PC-9 (cell line): Measurements from ENCODE around the gene SP2. TPM values are rescaled to one million over a fixed set of nuclear protein-coding genes. Genes with fewer than 3 reads are reported as not detected.

Source experiments
- BruUV-seq: library from RNA; stranded (reverse); fragments of 400-500 nt; replicated peaks from 2 replicates; lab custom pipeline; 2021; lab: Mats Ljungman, UMichigan
- CTCF ChIA-PET: fragments of 300-600 bp; sonication (Branson Sonifier 250); formaldehyde crosslinking; loops from one replicate; lab custom pipeline; 2022; ENCODE audit warnings: antibody characterized with exemption; lab: Charles Lee
- POLR2A ChIA-PET: fragments of 300-600 bp; sonication (Branson Sonifier 250); formaldehyde crosslinking; loops from one replicate; lab custom pipeline; 2022; ENCODE audit warnings: antibody characterized with exemption; ENCODE audit not compliant: unreplicated experiment; lab: Charles Lee
- DNase-seq, 2 experiments: peaks; one replicate each; pipeline versions ENCODE4 v3.0.0 to v3.0.0-alpha.2; 2015 to 2022; ENCODE audit warnings: mixed read lengths in 1 of 2
- H2AFZ ChIP-seq: fragments of 200-600 bp; sonication (generic); 2 replicates; pipeline ENCODE4 v1.8.1; 2017; ENCODE audit warnings: antibody characterized with exemption
- H3F3A ChIP-seq: fragments of 200-600 bp; sonication (generic); 2 replicates; pipeline ENCODE4 v1.8.1; 2017; ENCODE audit warnings: antibody characterized with exemption, mild to moderate bottlenecking, low read depth; ENCODE audit not compliant: insufficient read depth
- H3K27ac ChIP-seq: fragments of 200-600 bp; sonication (generic); 2 replicates; pipeline ENCODE4 v1.6.1; 2016; ENCODE audit warnings: mixed run types
- H3K27me3 ChIP-seq: fragments of 200-600 bp; sonication (generic); 2 replicates; pipeline ENCODE4 v1.6.1; 2016; ENCODE audit warnings: low read depth, mixed run types; ENCODE audit not compliant: insufficient read depth
- H3K36me3 ChIP-seq: fragments of 200-600 bp; sonication (generic); 2 replicates; pipeline ENCODE4 v1.6.1; 2016; ENCODE audit warnings: low read depth, mixed run types
- H3K4me1 ChIP-seq: fragments of 200-600 bp; sonication (generic); replicated peaks from 2 replicates; pipeline ENCODE4 v1.6.1; 2016; ENCODE audit warnings: mixed run types; ENCODE audit not compliant: insufficient read depth
- H3K4me2 ChIP-seq: fragments of 200-600 bp; sonication (generic); 2 replicates; pipeline ENCODE4 v1.6.1; 2017; ENCODE audit warnings: mixed run types
- H3K4me3 ChIP-seq: fragments of 200-600 bp; sonication (generic); 2 replicates; pipeline ENCODE4 v1.6.1; 2016; ENCODE audit warnings: mixed run types
- H3K79me2 ChIP-seq: fragments of 200-600 bp; sonication (generic); 2 replicates; pipeline ENCODE4 v1.6.1; 2017; ENCODE audit warnings: low read depth, mixed run types
- H3K9me2 ChIP-seq: fragments of 200-600 bp; sonication (generic); 2 replicates; pipeline ENCODE4 v1.8.1; 2017; ENCODE audit warnings: mild to moderate bottlenecking; ENCODE audit not compliant: insufficient read depth
- H3K9me3 ChIP-seq: fragments of 200-600 bp; sonication (generic); 2 replicates; pipeline ENCODE4 v1.8.1; 2016; ENCODE audit warnings: low read depth; ENCODE audit not compliant: insufficient read depth
- H4K20me1 ChIP-seq: fragments of 200-600 bp; sonication (generic); 2 replicates; pipeline ENCODE4 v1.8.1; 2017; ENCODE audit not compliant: insufficient read depth
- CTCF ChIP-seq: fragments of 200-600 bp; sonication (generic); conservative IDR thresholded peaks from 2 replicates; pipeline ENCODE4 v1.6.1; 2017; ENCODE audit warnings: mixed run types, antibody characterized with exemption, mild to moderate bottlenecking, moderate library complexity
- EZH2 ChIP-seq: fragments of 200-600 bp; sonication (generic); IDR thresholded peaks from 2 replicates; pipeline ENCODE4 v1.8.0; 2017; ENCODE audit warnings: antibody characterized with exemption, low read depth
- intact Hi-C: fragments of 100-400 bp; cut with micrococcal nuclease; formaldehyde crosslinking; loops from one replicate; pipeline ENCODE4 v1.10.0; 2022; ENCODE audit not compliant: unreplicated experiment
- total RNA-seq: library from RNA; stranded (reverse); gene quantifications from 2 replicates; pipeline ENCODE4 v1.2.3, GENCODE V29; 2021

Gene SP2
- total RNA-seq, 1 experiment from 2014 or later: 18.0 TPM

- Histone ChIP-seq H3K4me2 (peak within 1 kb of the TSS; percentile 88), H3K4me3 (peak within 1 kb of the TSS; percentile 72), H3K4me1 (peaks cover 33% of the 10 kb centered on the region), H2AFZ (peak within 1 kb of the TSS; percentile 80), H3K79me2 (peaks cover 49% of the 10 kb centered on the region), H3K27ac (peak within 1 kb of the TSS; percentile 55), H3K27me3 (no peaks in the 10 kb centered on the region), H3K9me3 (no peaks in the 10 kb centered on the region), H3K36me3 (peaks cover 8% of the 10 kb centered on the region; the same call in 1 of the 2 replicates), H3K9me2 (no peaks in the 10 kb centered on the region), H3F3A (peaks cover 9% of the 10 kb centered on the region; the same call in 1 of the 2 replicates), H4K20me1 (peaks cover 8% of the 10 kb centered on the region; the same call in 1 of the 2 replicates)
- no TSS peak for BruUV-seq
- intact Hi-C loops: loop anchor here (1.0 kb wide), 1 partner anchor 34 kb away; no protein-coding TSS in a partner anchor
- ChIA-PET CTCF (interaction anchor here (0.7 to 1.7 kb wide), 2 partner anchors 39 to 120 kb away, joined by 5 to 6 read pairs; partner anchors contain the start of gene CDK5RAP3), POLR2A (interaction anchor here (0.5 to 0.9 kb wide), 4 partner anchors 12 to 34 kb away, joined by 3 to 5 read pairs (median 4); no protein-coding TSS in a partner anchor)
- peak; percentile 86 to 88 for DNase-seq
- TF ChIP-seq CTCF (no peak; the same call in 1 of the 2 replicates), EZH2 (no peak)
Measured at GRCh38 chr17:47850692-47851573, 45.1 kb upstream of the SP2 start, which contains the start of gene SP6. SP6 (minus strand) TSS chr17:47851163; CDS start chr17:47848429, 2,734 bp downstream.

GRCh38 chr17:47851764-47852112 is 44.3 kb upstream of the SP2 start:
- no TSS peak for BruUV-seq
- POLR2A ChIA-PET: interaction anchor here (0.6 kb wide), 1 partner anchor 32 kb away, joined by 3 read pairs; no protein-coding TSS in a partner anchor
- TF ChIP-seq EZH2 (no peak), CTCF (no peak)
- Histone ChIP-seq H3K9me2 (no peaks in the 10 kb centered on the region), H3K4me2 (0 out of 2 replicates have a peak overlapping the region, but pooled peaks have one; percentile 27), H3K79me2 (peaks cover 41% of the 10 kb centered on the region), H3K4me3 (no peak overlapping the region), H3K36me3 (0 out of 2 replicates have a peak, but pooled peaks cover 6% of the 10 kb centered on the region), H3K4me1 (peaks cover 35% of the 10 kb centered on the region), H3K9me3 (no peaks in the 10 kb centered on the region), H3K27me3 (no peaks in the 10 kb centered on the region), H3K27ac (no peak overlapping the region), H3F3A (0 out of 2 replicates have a peak, but pooled peaks cover 3% of the 10 kb centered on the region), H2AFZ (no peak overlapping the region), H4K20me1 (peaks cover 8% of the 10 kb centered on the region; the same call in 1 of the 2 replicates)
- CTCF ChIA-PET: no interaction called here
- intact Hi-C loops: loop anchor here (1.0 kb wide), 1 partner anchor 34 kb away; no protein-coding TSS in a partner anchor
- no peak for DNase-seq

GRCh38 chr17:47852113-47852949 is 43.7 kb upstream of the SP2 start:
- POLR2A ChIA-PET: no interaction called here
- TF ChIP-seq CTCF (no peak), EZH2 (no peak)
- no TSS peak for BruUV-seq

More at GRCh38 chr17:47852113-47852949, 43.7 kb upstream of the SP2 start:
- peaks cover 32% of the 10 kb centered on the region for H3K4me1 ChIP-seq
- no peaks in the 10 kb centered on the region for H3K27me3 ChIP-seq
- H4K20me1 ChIP-seq: peaks cover 8% of the 10 kb centered on the region; the same call in 1 of the 2 replicates
- H3K4me3 ChIP-seq: no peak overlapping the region
- no peak overlapping the region for H3K27ac ChIP-seq
- peaks cover 35% of the 10 kb centered on the region for H3K79me2 ChIP-seq
- no peak for DNase-seq
- intact Hi-C loops: no loop called here
- CTCF ChIA-PET: no interaction called here
- 0 out of 2 replicates have a peak, but pooled peaks cover 3% of the 10 kb centered on the region for H3F3A ChIP-seq
- no peaks in the 10 kb centered on the region for H3K36me3 ChIP-seq
- H3K9me3 ChIP-seq: no peaks in the 10 kb centered on the region
- no peak overlapping the region for H3K4me2 ChIP-seq
- H3K9me2 ChIP-seq: no peaks in the 10 kb centered on the region
- H2AFZ ChIP-seq: no peak overlapping the region
